HG02981 (cell line): ENCODE results near the gene SND1.

Source experiments
- ATAC-seq: cut with Tn5 transposase; IDR thresholded peaks from one replicate; pipeline ENCODE4 v1.9.1; 2021; ENCODE audit warnings: mild to moderate bottlenecking, moderate library complexity; ENCODE audit not compliant: unreplicated experiment

The SND1 gene

DNA sequence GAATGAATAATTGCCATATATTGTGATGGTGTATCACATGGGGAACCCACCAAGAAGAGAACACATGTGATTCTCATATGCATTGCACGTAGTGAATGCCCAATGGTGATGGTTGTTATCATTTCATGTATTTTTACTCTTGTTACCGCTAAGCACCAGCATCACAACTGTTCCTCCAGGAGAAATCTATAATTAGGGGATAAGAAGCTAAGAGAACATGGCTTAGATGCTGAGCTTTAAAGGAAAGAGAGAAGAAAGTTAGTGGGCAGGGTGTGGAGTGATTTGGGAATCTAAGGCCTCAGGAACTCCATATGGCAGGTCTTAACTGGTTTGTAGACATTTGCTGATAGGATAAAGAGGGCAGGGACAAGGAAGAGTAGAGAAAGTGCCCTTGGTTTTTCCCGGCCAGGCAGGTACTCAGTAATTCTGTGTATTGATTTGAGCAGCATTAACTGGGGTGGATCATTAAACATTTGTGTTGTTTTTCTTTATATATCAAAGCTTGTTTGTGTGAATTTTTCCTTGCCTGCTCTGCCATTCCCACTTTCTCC is 233.3 kb downstream of the SND1 start:
- no peak for ATAC-seq

DNA sequence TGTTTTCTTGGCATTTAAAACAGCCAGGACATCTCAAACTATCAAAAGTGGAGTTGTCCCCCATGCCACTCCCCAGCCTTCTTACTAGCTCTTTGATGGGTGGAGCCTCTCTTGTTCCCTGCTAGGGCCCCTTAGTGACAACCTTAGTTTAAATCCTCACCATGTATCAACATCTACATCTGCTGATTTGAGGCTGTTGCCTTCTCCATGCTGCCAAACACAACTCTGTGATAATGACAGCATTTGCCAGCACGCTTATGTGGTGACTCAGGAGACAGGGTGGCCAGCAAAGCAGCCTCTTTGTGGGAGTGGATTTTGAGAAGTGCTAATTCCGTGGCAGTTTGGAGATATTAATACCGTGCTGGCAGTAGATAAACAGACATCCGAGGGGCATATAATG is 233.8 kb downstream of the SND1 start:
- ATAC-seq: no peak

DNA sequence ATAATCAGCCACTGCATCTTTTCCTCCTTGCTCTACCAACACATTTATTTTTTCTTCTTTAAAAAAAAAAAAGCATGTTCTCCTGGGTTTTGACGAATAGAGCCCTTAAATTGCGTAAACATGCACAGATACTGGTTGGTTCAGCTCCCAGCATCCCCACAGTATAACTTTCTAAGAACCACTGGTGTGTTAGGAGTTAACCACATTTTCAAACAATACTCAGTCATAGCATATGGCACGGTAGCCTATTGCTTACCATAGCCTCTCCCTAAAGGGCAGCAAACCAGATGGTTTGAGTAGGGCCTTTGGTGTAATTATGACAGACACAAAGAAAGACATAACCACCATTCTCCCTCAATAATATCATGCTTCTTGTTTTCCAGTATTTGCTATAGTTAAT is 234.3 kb downstream of the SND1 start:
- no peak for ATAC-seq

DNA sequence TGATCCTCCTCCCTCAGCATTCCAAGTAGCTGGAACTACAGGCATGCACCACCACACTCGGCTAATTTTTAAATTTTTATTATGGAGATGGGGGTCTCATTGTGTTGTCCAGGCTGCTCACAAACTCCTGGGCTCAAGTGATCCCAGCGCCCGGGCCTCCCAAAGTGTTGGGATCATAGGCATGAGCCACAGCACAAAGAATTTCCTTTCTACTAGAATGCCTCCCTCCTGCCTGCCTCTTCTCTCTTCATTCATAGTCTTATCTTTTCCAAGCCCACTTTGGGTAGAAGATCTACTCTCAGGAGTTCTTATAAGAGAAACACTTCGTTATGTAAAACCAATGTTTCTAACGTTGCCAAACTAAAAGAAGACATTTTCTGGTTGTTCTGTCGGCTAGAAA is 235.1 kb downstream of the SND1 start:
- ATAC-seq: no peak

DNA sequence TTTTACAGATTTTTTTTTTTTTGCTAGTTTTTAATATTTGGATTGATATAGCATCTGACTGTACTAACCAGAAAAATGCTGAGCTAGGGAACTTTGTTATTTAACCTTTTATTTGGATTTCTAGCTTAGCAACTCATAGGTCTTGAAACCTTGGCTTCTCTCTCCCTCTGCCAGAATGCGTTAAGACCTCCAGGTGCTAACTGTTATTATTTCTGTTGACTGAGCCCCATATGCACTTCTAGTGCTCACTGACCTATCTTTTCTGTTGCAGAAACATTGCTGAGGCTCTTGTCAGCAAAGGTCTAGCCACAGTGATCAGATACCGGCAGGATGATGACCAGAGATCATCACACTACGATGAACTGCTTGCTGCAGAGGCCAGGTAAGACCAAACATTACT is 235.6 kb downstream of the SND1 start:
- ATAC-seq: no peak

DNA sequence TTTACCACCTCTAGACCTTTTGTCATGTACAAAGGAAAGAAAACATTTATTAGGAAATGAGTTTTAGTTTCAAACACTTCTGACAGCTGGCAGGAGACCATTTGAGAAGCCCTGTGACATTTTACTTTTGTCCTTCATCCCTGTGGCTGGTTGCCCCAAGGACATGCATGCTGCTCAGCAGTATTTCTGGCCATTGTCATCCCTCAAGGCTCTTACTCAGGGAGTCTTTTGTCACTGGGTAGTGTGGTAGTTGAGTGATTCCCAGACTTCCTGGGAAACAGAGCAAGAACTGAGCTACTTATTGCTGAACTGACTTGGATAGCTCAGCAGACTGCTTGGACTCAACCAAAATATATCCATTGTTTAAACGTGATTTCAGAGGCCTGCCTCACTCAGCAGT is 236.4 kb downstream of the SND1 start:
- ATAC-seq: no peak

DNA sequence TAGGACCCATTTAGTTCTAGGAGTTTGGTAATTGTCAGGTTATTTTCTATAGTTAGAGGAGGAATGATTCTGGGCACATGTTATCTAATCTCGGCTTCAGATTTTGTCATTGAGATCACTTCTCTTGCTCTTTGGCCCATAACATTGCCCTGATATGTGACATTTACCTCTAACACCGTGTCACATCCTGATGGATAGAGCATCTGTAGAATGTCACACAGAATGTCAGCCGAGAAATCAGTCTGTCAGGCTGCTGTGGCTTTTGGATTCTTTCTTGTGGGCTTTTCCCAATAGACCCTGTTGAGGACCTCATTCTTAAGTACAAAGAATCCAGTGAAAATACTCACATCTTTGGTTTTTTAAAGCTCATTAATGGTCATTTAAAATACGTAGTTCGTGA is 236.8 kb downstream of the SND1 start:
- ATAC-seq: no peak

DNA sequence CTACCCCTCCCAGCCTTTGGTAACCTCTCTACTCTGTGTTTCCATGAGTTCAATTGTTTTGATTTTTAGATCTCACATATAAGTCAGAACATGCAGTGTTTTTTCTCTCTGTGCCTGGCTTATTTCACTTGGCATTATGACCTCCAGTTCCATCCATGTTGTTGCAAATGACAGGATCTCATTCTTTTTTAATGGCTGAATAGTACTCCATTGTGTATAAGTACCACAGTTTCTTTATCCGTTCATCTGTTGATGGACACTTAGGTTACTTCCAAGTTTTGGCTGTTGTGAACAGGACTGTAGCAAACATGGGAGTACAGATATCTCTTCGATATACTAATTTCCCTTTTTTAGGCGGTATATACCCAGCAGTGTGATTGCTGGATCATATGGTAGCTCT is 237.7 kb downstream of the SND1 start:
- ATAC-seq: no peak

DNA sequence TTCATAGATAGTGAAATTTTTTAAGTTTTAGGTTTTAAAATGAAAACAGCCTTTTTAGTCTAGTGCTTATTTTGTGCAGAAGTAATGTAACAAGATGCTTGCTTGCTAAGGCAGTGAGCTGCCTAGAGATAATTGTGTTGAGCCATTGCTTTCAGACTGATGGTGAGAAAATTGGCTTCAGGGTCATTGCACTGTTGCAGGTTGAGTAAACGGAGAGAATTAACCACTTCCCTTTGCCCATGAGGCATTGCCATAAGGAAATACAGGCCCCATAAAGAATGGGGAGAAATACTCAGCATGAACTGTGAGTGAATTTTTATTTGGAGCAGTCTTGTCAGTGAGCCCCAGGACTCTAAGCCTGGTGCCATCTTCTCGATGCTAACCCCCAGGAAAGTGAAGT is 238.7 kb downstream of the SND1 start:
- no peak for ATAC-seq

DNA sequence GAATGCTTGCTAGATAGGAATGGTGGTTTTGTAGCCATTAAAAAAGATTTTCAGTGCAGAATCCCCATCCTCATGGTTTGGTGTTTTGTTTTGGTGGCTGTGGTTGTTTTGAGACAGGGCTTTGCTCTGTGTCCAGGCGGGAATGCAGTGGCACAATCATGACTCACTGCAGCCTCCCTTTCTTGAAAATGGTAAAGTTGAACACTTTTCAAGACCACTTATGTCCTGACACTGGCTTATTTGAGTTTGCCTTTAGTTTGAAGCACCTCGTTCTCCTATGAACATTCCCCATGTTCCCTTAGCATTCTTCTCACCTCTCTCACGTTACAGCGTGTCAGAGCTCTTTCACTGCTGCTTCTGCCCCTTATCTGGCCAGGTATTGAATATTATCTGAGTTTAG is 239.2 kb downstream of the SND1 start:
- no peak for ATAC-seq

DNA sequence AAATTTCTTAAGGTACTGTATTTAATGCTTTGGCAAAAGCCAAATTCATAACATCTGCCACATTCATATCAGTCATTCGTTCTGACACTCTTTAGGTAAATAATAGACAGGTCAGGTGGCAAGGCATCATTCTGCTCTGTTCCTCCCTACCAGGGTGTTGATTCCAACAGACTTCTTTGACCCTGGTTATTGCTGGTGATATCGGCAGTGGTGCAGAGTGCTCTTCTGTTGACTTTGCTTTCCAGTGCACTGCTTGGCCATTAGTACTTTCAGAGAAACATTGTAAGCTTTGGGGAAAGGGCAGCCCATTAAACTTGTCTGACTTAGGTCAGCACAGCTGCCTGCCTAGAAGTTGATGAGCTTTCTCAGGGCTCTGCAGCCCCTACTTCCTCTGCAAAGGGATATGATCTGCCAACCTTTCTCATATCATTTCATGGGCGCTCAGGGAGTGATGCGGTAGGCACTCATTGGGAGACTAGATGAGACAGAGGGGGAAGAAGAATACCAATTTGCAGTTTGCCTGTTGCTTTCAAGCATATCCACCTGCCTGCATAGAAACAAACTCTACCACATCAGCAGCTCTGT is 240.0 kb downstream of the SND1 start:
- no peak for ATAC-seq

DNA sequence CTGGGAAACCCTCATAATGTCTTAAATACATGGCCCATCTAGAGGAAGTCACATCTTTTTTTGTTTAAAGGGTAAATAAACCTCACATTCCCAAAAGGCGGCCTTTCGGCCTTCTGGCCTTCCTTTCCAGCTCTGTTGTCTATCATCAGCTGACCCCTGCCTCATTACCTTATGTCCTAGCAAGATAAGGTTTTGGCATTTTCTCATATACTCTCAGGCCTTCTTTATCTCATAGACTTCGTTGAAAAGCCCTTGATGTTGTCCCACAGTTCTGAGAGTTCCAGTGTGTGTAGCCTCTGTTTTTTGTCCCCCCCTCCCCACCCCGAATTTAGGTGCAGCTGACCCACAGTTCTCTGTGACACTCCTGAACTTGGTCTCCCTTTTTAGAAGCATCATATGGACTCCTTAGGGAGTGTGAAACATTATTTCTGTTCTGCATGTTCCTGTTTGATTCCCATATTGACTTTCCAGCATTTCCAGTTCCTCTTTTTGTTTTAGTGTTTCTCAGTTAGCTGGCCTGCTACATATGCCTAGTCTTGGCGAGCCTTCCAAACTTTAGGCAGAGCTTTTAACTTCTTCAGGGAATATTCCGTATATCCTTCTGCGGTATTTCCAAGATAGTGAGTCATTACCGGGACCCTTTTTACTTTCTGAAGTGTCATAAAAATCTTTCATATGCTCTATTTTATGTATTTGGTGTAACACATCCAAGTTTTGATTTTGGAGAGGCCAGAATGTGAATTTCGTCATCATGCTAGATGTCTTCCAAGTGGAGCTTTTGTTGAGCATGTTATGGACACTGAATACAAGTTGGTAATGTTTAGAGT is 240.7 kb downstream of the SND1 start:
- no peak for ATAC-seq

DNA sequence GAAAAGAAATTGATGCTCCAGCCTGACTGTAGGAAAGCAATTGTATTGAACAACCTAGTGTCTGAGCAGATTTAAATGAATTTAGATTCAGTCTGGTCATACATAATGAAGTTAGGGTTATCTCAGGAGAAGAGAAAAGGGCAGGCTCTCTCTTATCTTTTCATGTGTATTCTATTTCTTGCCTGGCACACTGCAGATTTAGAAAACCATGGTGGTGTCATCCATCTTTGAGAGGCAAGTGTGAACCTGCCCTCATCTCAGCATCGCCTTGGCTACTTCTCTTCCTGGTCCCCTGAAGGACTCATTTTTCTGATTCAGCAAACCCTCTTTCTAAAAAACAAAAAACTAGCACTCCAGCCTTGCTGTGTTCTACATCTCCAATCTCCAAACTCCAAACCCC is 241.6 kb downstream of the SND1 start:
- no peak for ATAC-seq

DNA sequence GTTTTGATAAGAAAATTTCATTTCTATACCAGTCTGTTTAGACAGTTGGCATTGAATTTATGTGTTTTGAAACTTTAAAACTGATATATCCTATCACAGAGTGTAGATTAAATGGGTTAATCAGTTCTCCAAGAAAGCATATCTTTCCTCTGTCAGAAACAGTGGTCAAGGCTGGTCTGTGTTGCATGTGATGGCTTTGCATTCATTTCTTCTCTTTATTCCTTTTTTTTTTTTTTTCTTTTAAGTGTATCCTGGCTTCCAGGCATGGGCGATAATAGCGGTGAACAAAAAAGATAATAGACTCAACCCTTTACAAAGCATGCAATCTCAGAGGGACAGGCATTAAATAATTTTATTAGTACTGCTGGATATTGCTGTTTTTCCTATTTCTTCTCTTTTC is 242.6 kb downstream of the SND1 start:
- no peak for ATAC-seq

DNA sequence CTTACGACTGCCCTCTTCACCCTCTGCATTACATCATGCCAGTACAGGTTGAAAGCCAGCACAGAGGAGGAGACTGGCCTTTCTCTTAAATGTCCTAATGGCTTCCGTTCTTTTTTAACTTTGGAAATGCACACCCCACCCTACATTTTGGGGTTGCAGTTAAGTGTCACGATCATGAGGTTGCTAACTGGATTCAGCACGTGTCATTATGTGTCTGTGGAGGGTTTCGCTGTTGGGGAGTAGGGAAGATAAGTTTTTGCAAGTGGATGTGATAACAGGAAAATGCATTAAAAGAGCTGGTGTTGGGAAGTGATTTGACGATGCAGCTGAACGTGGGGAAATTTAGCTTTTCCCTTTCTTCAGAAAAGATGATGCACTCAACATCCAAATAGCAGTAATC is 243.4 kb downstream of the SND1 start:
- ATAC-seq: no peak

DNA sequence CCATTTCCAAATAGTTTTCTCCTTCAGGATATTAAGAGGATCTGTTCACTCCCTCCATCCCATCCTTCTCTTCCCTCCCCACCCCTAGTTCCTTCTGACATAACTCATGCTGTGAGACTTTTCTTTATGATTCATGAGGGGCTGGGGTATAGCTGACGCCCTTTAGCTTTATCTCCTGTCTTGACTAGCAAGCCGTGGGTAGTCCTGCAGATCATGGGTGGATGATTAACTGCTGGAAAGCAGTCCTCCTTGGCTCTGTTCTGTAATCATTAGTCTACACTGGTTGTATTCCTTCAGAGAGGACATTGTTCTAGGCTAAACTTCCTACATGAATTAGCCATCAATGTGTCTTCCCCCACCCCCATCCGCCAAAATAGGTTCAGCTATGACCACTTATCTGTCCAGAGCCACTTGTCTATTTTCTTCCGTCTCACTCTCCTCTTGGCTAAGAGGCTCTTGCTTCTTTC is 243.9 kb downstream of the SND1 start:
- no peak for ATAC-seq

DNA sequence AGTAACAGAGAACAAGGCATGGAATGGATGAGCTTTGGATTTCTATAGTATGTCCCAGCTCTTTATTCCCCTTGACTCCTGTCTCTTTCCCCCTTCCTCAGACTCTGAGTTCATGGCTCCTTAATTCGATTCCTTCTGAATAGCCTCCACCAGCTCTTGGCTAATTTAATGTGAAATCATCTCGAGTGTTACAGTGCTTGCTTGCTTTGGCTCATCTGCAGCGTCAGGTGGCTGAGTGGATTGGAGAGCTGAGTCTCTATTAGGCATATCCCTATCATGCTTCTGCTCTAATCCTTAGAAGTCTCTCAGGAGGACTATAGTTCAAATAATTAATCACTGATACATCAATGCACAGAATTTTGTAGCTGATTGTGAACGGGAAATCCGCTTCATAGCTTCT is 244.7 kb downstream of the SND1 start:
- ATAC-seq: no peak

DNA sequence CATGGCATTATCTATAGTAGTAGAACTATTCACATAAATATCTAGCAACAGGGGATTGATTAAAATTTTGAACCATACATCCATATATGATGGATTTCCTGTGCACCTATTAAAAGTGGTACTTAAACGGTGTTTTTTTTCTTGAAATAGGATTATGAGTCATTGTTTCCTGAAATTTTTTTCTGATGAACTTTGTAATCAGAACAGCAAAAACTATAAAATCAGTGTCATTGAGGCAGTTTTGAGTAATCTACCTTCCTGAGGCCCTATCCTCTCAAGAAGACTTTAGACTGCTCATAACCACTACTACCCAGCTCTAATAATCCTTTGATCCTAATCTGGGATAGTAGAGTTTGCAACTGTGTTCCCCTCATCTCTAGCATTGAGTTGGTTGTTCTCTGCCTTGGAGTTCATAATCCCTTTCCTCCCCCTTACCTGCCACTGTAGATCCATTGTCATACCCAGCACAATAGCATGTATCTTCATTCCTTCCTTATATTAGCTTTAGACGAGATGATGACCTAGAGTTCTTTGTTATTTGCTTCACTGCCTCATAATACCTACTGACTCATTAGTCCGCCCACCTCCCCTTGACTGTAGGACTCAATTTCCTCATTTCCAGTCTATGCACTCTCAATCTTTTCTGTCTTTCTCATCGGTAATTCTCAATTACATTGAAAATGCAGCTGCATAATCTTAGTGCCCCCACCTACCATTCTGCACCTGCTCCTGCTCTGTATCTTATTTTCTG is 245.9 kb downstream of the SND1 start:
- no peak for ATAC-seq

DNA sequence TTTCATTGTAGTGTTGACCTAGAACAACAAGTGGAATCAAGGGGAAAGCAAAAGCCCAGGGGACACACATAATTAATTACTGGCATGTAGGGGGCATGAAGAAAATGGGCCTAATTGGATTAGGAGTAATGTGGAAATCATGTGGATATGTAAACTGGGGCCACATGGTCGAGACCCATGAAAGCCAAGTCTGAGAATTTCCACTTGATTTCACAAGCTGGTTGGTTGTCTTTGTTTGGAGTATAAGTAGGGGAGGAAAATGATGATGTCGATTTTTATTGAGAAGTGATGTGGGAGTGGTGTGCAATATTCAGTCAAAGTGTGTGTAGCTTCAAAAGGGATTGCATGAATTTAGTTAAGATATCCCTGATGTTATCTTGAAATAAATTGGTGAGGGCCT is 247.4 kb downstream of the SND1 start:
- ATAC-seq: no peak

DNA sequence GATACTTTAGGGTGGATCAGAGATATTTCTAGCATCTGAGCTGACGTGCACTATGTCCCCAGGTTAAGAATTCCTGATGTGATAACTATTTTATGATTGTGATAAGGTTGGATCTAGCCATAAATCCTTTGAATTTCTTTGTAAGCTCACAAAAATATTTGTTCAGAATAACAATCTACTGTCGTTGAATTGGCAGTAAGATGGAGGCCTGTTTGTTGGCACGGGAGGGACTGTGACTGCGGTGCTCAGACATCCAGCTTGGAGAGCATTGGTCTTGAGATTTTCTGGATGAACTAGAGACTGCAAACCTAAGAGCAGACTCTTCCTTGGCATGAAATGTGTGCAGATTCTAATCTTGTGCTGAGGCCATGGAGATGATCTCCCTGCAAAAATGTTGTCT is 248.1 kb downstream of the SND1 start:
- no peak for ATAC-seq

DNA sequence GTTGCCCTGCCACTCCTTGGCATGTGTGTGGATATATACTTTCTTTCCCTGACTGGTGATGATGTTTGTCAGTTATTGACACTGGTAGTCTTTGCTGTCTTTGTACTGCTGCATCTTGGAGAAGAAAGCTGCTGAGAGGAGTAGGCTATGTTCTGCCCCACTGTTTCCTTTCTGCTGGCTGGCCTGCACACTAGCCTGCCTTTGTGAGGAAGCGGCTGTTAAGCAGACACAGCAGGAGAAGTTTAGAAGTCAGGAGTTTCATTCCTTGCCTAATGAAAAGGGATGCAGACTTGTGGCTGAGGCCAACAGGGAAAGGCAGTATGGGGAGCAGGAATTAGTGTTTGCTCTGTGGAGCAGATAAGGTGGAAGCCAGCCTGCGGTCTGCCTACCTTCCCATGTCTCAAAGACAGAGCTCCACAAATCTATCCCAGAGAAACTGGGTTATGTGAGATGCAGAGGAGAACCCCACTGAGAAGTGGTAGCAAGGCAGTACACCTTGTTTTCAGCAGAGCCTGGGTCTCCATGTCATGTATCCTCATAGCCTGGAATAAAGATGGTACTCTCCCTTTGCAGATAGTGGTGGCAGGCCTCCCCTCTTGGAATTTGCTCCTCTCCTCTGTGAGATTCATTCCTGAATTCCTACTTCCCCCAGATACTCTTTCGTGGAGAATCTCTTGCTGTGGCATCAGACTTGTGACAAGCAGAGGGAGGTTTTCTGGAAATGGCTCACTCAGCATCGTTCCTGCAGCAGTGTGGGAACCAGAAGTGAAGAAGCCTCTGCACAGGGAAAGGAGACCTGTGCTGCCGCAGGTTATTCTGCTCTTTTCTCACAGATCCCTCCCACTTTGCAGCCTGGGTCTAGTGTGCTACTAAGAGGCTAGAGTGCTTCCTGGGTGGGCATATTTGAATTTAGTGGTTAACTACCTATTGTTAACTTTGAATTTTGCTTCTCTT is 249.0 kb downstream of the SND1 start:
- no peak for ATAC-seq
